COLO668 (cell line): Measurements from ENCODE around the gene PEPD.
"Not testable (repeated sequence)": the region's sequence is repeated elsewhere in the genome, so short reads cannot be mapped to it uniquely, and the experiment has no call there.

Source experiments
- DNase-seq: peaks from one replicate; lab custom pipeline; 2025; ENCODE audit not compliant: unreplicated experiment; lab: John Stamatoyannopoulos, UW

PEPD gene

GRCh38 chr19:33499671-33500506 lies 21.7 kb downstream of the PEPD start:
- no peak for DNase-seq

DNA sequence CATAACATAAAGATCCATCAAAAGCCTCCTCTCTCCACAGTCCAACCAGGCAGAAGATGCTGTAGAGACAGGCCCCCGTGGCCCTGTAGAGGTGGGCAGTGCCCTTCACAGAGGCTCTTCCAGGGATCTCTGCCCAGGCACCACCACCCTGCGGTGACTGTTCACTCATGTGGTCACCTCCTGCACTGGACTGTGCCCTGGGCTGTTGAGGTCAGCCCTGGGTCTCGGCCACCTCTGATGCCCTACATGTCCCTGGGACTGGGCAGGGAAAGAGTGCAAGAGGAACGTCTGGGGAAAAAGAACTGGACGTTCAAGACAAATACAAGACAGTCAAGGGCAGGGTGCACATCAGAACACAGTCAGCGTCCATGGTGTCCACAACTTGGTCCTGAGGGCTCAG lies 22.3 kb downstream of the PEPD start:
- DNase-seq, result no peak

GRCh38 chr19:33498391-33499000 lies 23.1 kb downstream of the PEPD start:
- DNase-seq, result no peak

DNA sequence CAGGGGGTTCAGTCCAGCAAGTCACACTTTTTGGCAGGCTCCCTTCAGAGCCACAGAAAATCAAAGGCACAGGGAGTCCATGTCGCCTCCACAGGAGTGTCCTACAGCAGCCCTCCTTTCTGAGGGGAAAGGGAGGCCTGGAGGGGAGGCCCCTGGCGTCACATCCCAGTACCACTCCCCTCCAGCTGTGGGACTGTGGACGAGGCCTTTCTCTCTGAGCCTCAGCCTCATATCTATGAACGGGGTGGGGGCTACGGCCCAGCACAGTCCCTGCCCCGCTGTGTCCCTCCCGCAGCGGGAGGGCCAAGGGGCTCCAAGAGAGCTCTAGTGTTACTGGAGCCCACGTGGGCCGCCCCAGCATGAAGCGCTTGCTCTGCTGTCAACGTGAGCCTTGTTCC lies 23.8 kb downstream of the PEPD start:
- no peak for DNase-seq

GRCh38 chr19:33497131-33497777 lies 24.3 kb downstream of the PEPD start:
- DNase-seq, result no peak

DNA sequence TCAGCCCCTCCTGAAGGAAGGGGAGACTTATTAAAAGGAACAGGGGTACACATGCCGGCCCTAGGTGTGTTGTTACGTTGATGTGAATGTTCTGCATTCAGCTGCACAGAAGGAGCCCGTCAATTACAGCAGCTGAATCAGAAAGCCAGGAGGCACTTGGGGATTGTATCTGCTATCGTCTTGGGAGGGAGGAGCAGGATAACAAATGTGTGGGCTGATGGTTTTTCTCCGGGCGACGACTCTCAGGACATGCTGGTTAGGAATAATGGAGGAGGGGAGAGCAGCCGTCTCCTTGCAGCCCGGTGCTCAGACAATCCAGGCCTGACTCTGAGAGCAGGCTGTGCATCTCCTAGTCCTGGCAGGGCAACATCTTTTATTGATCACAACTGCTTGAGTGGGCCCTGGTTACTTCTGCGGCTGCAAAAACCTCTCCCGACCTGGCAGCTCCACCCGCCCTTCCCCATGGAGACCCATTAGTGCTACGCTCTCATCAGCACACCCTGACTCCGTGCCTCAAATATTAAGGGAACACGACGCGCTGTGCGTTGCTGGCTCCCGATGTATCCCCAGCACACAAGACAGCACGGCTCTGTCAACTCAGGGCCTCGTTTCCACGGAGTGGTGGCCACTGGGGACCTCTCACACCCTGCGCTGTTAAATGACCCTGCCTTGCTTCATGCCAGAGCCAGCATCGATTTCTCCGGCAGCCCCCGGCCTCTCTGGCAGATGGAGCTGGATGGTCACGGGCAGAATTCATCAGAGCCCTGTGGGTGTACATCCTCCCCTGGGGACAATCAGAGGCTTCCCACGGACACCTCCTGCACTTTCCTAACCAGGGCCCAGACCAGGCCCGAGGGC lies 25.3 kb downstream of the PEPD start:
- no peak for DNase-seq

DNA sequence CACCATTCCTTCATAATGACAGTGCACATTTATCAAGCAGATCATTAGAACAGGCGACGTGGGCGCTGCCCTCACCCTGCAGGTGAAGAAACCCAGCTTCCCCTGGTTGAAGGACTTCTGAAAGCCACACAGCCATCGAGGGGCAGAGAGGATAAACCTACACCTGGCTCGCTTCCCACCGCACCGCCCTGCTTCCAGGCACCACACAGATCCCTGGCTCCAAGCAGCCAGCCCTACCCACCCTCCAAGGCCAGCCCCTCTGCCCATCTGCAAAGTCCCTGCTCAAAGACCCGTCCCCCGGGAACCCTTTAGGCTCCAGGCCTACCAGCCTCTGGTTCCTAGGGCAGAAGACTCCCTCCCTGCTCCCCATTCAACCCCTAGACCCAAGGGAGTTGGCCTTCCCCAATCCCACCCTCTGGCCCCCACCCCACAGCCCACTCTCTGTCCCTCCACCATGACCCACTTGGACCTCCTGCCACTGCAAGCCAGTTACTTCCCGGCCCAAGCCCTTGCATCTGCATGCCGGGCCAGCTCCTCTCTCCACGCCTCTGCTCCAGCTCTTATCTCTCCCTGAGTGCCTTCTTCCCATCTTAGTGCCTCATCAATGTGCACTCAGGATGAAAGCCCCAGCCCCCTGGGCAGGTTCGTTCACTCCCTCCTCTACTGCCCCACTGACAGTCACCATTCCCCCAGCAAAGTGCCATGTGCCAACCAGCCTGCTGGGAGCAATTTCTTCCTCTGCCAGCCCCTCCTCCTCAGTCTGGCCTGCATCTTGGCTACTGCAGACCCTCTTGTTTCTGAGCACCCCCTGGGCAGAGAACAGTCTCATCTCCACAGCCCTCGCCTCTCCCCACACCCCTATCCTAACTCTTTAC lies 28.0 kb downstream of the PEPD start:
- DNase-seq, result no peak

DNA sequence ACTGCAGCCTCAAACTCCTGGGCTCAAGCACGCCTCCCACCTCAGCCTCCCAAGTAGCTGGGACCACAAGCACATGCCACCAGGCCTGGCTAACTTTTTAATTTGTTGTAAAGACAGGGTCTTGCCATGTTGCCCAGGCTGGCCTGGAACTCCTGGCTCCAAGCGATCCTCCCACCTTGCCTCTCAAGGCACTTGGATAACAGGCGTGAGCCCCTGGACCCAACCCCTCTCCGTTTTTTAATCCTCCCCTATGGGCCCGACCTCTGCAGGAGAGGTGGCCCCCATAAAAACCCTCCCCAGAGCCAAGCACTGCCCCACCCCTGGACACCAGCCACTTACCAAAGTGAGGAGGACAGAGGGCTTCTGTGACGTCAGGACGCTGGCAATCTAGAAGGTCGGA lies 28.6 kb downstream of the PEPD start:
- DNase-seq, result no peak

- DNase-seq, result no peak
Measured at GRCh38 chr19:33492090-33492489, 29.5 kb downstream of the PEPD start.

DNA sequence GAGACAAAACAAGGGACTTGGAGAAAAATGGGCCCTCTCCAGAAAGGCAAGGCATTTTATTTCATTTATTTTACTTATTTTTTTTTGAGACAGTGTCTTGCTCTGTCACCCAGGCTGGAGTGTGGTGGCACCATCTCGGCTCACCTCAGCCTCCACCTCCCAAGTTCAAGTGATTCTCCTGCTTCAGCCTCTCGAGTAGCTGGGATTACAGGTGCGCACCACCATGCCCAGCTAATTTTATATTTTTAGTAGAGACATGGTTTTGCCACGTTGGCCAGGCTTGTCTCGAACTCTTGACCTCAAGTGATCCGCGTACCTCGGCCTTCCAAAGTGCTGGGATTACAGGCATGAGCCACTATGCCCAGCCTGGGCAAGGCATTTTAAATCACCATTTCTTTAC lies 31.0 kb downstream of the PEPD start:
- not testable (repeated sequence) for DNase-seq

DNA sequence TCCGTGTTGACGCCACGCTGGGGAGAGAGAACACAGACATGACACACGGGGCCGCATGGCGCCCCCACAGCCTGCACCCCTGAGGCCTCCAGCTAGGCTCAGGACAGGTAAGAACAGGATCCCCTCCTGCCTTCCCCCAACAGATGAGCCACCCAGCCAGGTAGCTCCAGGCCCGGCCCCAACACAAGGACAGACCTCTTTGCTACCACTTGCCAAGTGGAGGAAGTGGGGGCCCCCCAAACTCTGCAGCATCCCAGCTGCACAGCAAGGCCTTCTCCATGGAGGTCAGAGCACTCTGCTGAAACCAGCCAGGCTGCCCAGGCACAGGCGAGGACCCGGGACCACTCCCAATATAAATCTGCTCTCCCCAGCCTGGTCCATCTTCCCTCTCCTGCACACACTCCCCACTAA lies 31.5 kb downstream of the PEPD start:
- DNase-seq, result no peak

GRCh38 chr19:33488826-33489225 lies 32.8 kb downstream of the PEPD start:
- DNase-seq, result no peak

DNA sequence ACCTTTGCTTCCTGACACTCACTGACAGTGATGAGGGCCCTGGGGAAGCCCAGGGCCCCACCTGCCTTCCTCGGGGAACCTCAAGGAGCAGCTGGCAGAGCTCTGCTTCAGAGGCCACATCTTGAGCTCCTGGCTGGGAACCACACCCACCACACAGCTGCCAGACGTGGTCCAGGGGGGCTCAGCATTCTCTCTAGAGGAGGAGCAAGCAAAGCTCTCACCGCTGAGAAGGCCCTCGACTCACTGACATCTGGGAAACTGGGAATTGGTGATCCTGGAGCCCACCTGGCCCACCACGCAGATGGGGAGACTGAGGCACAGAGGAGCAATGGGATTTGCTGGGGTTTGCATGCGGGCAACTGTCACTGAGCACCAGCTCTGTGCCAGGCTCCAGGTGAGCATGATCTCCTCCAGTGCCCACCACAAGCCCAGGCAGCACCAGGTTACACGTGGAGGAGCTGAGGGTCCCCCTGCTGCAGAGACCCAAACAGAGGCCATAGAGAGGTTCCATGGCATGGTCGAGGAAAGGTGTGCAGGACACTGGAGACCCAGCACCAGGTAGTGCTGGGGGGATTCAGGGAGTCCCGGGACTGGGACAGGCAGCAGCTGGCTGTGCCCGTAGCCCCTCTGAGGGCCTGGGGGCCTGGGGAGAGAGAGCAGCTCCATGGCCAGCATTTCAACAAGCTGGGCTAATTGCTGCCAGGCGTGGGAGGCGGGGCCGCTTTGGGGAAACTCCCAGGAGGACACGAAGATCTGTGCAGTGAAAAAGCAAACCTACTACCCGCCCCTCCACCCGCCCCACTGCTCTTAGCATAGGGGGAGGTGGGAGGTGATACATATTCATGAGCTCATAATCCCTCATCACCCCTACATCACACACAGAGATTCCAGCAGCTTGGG lies 33.4 kb downstream of the PEPD start:
- no peak for DNase-seq

DNA sequence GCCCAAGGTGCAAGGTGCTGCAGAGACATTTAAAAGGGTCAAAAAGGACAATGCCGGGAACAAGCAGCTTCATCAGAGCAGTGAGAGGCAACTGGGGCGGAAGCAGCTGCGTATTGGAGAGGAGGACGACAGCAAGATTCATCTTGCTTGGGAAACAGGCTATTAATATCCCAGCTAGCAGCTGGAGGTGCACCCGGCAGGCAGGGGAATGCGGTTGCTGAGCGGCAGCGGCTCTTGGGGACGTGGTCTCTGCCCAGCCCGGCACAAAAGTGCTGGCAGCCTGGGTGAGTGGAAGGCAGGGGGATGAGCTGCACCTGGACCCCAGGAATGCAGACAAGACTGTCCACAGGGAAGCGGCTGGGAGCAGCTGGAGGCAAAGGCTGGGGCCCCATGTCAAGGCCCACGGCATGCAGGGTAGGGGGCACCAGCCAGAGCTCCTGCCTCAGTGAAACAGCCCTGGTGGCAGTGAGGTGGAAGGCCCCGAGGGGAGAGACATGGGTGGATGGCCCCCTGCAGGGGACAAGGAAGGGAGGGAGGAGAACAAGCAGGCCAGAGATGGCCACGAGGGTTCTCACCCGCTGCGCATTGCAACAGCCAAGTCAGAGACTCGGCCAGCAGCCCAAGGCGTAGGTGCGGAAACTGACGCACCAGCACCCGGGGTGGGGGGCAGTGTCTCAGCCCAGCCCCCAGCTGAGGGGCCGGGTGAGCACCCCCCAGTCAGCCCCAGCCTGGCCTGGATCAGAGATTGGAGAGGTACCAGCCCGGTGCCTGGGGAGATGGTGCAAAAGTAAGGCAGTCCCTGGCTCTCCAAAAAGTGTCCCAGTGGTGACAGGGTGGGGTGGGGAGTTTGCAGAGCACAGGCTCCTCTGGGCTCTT lies 34.4 kb downstream of the PEPD start:
- DNase-seq, result no peak

DNA sequence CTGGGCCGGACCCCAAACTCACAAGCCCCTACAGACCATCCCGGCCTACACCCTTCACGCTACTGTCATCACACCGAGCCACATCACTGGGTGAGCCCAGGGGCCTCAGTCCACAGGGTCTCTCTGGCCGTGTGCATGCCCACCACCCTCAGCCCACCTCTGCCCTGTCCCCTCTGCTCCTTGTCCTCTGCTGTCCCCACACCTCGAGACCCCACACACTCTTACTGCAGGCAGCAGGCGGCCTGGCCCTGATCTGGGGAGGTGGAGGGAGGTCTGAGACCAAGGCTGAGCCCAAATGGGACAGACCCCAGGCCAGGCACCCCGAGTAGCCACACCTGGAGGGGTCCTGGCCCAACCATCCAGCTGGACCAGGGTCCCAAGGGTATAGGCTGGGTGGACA lies 35.2 kb downstream of the PEPD start:
- DNase-seq, result no peak

GRCh38 chr19:33484226-33484774 lies 37.3 kb downstream of the PEPD start:
- DNase-seq, result no peak

DNA sequence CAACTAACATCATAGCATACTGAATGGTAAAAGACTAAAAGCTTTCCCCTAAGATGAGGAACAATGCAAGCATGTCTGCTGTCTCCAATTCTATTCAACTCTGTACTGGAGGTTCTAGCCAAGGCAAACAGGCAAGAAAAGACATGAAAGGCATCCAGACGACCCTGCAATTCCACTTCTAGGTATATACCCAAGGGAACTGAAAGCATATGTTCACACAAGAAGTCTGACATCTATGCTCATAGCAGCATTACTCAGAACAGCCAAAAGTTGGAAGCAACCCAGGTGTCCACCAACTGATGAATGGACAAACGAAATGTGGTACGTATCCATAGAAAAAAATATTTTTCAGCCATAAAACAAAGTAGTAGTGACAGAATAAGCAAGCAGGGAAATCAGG lies 39.1 kb downstream of the PEPD start:
- DNase-seq, result no peak

DNA sequence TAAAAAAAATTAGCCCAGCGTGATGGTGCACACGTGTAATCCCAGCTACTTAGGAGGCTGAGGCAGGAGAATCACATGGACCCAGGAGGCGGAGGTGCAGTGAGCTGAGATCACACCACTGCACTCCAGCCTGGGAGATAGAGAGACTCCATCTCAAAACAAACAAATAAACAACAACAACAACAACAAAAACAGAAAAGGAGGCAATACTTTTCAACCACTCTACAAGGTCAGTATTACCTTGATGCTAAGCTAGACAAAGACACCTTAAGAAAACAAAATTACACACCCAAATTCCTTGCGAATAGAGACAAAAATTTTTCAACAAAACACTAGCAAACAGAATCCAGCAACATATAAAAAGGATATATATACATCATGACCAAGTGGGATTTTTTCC lies 39.7 kb downstream of the PEPD start:
- DNase-seq, result no peak
